Activated CD4-positive, alpha-beta T cell treated with anti-CD3 and anti-CD28 coated beads for 1 hour (primary cell): Measurements from ENCODE around the gene LIF.
"Not testable (repeated sequence)": the region's sequence is repeated elsewhere in the genome, so short reads cannot be mapped to it uniquely, and the experiment has no call there.

Experiments
- DNase-seq: peaks from one replicate; pipeline ENCODE4 v3.0.0-alpha.2; 2020

Gene LIF

GRCh38 chr22:30204015-30204741 lies 42.4 kb downstream of the LIF start:
- no peak for DNase-seq

DNA sequence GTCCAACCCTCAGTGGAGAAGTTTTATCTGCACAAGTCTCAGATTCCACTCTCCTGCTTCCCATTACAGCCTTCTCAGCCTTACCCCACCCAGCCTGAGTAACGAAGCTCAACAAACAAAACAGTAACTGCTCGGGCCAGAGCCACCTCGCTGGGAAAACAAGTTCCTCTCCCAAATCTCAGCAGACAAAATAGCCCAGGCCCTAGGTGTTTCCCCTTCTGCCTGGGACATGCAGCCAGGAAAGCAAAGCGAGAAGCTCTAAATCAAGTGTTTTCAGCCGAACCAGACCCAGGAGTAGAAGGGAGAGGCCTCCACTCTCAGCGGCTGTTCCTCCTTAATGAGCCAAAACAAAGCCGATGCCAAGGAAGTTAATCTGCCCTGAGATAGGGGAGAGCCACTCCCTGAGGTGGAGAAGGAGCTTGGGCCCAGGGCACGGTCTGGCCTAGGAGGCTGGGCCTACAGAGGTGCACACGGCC lies 44.0 kb downstream of the LIF start:
- no peak for DNase-seq

- no peak for DNase-seq
These were observed 44.6 kb downstream of the LIF start for GRCh38 chr22:30201945-30202344.

- DNase-seq = not testable (repeated sequence)
These were observed 45.7 kb downstream of the LIF start for GRCh38 chr22:30200905-30201304.

DNA sequence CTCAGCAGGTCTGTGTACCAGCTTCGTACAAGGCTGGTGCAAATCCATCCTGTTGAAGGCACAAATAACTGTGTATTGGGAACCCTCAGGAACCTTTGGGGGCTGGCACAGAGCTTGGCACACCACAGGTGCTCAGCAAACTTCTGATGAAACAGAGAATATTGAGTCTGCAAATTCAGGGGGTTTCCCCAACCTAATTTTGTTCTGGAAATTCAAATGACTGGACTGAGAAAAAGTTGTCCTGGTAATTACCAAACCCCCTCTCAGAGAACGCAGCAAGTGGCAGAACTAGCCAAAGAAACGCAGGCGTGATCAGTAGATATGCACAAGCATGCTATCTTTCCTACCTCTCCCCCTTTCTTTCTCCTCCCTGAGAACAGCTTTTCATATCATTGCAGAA lies 47.6 kb downstream of the LIF start:
- DNase-seq = no peak

DNA sequence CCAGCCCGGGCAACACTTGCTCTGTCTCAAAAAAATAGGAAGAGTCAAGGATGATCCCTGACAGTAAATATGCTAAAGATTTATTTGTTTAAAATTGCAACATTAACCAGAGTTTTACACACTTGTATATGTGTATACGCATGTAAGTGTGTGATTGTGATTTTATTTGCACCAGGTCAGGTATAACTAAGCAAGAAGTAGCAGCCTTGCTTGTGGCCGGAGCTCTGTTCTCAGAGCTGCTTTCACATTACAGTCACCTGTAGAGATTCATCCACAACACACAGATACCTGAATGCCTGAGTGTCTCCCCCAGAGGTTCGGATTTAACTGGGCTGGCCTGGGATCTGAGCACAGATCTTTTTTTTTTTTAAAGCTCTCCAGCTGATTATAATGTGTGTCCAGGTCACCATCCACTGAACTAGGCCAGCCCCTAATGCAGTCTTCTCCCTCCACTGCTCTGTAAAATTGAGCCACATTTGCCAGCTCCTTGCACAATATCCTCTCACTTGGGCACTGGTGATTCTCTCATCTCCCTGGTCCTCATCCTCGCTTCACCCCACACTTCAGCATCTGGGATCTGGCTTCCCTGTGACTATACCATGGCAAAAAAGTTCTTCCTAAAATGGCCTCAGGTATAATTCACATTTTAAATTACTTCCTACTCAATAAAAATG lies 48.3 kb downstream of the LIF start:
- no peak for DNase-seq

DNA sequence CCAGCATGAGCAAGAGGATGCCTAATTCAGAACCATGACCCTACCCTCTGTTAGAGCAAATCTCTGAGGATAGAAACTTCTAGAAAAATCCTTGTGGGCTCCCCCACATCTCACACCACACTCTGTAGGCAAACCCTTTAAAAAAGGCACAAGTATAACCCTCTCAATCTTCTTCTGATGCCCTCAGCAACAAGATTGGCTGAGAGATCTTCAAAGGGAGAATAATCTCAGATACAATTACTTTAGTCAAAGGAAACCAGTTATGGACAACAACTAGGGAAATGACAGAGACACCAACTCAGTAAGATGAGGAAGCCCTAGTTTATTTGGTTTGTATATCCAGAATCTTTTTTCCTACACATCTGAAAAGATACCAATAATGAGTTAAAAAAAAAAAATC lies 49.2 kb downstream of the LIF start:
- no peak for DNase-seq

DNA sequence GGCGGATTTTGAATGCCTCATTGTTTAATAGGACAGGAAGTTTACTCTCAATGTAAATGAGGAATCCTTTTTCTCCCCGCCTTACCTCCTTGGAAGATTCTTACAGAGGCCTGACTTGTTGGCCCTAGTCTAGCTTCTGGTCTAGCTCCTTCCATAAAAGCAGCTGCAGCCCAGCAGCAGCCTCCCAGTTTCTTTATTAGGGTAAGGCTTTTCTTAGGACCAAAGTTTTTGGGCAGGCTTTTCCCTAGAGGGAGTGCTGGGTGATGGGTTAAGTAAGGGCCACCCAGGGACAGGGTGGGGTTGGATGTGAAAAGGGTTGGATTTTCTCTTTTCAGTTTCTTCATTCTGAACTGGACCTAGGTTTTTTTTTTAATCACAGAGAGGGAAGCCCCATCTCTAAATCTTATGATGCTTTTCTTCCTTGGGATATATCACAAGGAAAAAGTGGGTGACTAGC lies 49.7 kb downstream of the LIF start:
- DNase-seq = no peak

GRCh38 chr22:30196141-30196879 lies 50.2 kb downstream of the LIF start:
- DNase-seq = no peak

DNA sequence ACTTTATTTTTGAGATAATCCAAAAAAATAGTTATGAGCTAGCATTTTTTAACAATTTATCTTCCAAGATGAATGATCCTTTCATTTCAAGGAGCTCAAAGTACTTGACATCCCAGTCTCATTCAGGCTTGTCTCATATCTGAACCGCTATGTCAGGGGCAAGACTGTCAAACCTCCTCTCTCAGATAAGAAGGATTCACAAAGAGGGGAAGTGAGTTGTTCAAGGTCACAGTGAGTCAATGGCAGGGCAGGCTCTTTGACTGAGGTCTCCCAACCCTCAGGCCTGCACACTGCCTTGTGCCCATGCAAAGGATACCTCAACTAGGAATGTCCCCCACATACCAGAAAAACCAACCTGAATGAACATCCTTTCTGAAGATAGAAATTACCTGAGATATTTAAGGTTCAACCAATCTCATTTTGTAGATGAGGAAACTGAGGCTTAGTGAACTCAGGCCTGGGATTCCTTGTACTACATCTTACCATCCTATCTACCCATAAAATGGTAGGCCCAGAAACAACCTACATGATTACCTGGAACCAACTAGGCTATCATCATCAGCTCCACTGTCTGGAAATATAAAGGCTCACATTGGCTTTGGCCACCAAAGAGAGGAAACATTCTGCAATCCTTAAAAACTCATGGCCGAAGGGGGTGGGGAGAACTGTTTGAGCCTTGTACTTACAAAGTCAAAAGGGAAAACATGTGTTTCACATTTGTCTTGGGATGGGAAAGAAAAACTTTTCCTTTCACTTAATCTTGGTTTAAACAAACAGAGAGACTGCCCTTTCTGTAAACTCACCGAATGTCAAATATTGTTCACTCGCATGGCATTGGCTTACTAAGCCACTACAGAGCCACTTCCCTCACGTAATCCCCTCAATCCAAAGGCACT lies 51.1 kb downstream of the LIF start:
- no peak for DNase-seq

GRCh38 chr22:30193031-30193775 lies 53.4 kb downstream of the LIF start:
- DNase-seq = no peak

DNA sequence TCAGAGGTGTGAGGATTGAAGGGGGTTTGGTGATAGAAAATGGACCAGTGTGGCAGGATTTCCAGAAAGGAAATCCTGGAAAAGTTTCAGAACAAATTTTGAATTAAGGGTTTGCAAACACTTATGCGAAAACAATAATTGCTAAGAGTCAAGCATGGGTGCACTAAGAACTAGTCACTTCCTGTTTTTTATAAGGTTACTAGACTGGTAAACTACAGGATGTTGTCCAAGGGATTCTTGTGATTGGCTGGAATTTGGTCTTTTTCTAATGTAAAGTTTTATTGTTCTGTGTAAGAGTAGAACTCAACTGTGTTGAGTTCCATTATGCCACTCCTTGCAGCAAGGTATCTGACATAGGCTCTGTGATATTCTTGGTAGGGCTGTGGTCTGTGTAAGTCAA lies 54.1 kb downstream of the LIF start:
- DNase-seq = no peak

DNA sequence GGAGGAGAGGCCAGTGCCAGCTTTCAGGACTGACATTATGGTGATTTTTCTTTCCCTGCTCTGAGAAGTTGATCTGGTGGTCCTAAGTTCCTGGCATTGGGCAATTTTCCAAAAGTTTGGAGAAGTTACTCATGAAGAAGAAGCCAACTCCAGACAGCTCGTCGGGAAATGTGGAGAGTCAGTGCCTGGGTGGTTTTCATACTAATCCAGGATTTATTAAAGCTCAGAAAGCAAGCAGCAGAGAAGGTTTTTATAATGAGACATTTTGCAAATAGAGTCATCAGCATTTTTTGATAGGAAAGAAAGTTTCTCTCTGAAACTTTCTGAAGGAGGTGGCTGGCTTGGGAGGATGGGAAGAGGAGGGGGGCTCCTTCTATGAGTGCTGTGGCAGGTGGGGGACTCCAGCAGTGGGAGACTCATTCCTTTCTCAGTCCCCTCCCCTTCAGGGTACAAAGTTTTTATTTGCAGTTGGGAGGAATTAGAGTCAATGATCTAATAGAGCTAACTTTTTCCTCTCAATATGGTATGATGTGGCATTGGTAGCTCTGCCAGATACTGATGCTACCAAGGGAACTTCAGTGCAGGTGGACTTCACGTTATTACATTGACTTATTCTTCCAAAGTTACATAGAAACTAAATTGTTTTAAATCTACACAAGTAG lies 55.4 kb downstream of the LIF start:
- DNase-seq = no peak

GRCh38 chr22:30190574-30190973 lies 56.0 kb downstream of the LIF start:
- no peak for DNase-seq
